HG02642 (cell line): ENCODE data around the gene IRAK2.

Experiments
- ATAC-seq: cut with Tn5 transposase; IDR thresholded peaks from one replicate; pipeline ENCODE4 v1.9.1; 2021; ENCODE audit warnings: mild to moderate bottlenecking; ENCODE audit not compliant: unreplicated experiment, poor library complexity

Gene IRAK2

DNA sequence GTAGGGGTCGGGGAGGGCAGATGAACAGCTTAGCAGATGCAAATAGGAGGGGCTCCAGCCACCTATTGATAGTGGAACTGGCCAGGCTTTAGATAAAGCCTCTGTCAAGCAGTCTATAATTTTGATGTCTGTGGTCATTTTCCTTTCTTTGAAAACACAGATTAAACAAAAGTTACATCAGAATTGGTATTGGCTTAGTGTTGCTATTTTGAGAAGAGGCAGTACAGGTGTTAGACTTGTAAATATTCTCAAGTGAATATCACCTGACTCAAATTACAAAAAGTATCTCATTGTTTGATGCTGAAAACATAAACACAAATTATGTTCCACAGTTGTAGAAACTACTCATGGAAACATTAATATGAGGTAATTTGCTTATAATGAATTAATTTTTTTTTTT is 109.9 kb downstream of the IRAK2 start:
- ATAC-seq: no peak

- no peak for ATAC-seq
Observed at GRCh38 chr3:10277115-10277625, 112.5 kb downstream of the IRAK2 start.

DNA sequence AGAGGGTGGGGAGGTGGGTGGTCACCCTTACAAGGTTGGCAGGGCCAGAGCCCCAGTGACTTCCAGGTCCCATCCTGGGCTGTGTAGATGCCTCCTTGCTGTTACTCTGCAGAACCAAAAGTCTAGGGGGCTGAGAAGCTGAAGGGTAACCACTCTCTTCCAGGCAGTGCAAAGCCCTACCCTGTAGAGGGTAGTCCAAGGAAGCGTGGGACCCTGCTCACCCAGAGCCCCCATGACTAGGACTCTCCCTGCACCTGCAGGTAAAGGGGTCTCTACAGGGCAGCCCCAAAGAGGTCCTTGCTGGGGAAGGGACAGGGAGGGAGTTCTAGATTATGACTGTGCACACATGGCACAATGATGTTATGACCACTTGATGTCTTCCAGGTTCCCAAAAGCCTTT is 113.8 kb downstream of the IRAK2 start:
- ATAC-seq: no peak

- no peak for ATAC-seq
Observed at GRCh38 chr3:10279384-10280176, 114.9 kb downstream of the IRAK2 start.

- no peak for ATAC-seq
Observed at GRCh38 chr3:10280177-10280529, 115.4 kb downstream of the IRAK2 start.

GRCh38 chr3:10280571-10280970 is 115.9 kb downstream of the IRAK2 start:
- ATAC-seq: no peak

- ATAC-seq: no peak
Observed at GRCh38 chr3:10281951-10282350, 117.2 kb downstream of the IRAK2 start.

DNA sequence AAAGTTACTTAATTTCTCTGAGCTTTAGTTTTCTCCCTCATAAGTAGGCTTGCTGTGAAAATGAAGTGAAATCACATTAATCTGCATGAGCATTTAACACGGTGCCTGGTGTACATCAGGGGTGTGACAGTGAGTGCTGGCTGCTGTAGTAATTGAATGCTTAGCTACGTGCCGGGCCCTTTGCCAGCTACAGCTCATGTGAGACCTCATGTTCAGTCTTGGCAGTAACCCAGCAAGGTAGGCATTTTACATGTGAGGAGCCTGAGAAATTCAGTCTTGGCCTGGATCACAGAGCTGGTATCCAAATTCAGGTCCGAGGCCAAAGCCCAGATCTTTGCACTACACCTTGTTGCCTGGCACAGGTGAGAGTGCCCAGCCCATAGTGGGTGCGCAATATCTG is 118.9 kb downstream of the IRAK2 start:
- no peak for ATAC-seq

- ATAC-seq: no peak
Observed at GRCh38 chr3:10284496-10284895, 119.8 kb downstream of the IRAK2 start.

- ATAC-seq: no peak
Observed at GRCh38 chr3:10285272-10286132, 120.8 kb downstream of the IRAK2 start.

- no peak for ATAC-seq
Observed at GRCh38 chr3:10286133-10286524, 121.4 kb downstream of the IRAK2 start.

GRCh38 chr3:10286596-10287295 is 122.0 kb downstream of the IRAK2 start:
- no peak for ATAC-seq

GRCh38 chr3:10287936-10288574 is 123.3 kb downstream of the IRAK2 start:
- ATAC-seq: no peak

GRCh38 chr3:10288575-10288960 is 123.8 kb downstream of the IRAK2 start:
- no peak for ATAC-seq

GRCh38 chr3:10289077-10289476 is 124.4 kb downstream of the IRAK2 start:
- ATAC-seq: no peak

- ATAC-seq: no peak
Observed at GRCh38 chr3:10289787-10290355, 125.2 kb downstream of the IRAK2 start.

GRCh38 chr3:10290481-10291176 is 125.9 kb downstream of the IRAK2 start:
- ATAC-seq: no peak

GRCh38 chr3:10291641-10292040 is 126.9 kb downstream of the IRAK2 start:
- no peak for ATAC-seq
